Measurements from ENCODE around the gene WHAMM.
"Not testable (repeated sequence)": the region's sequence is repeated elsewhere in the genome, so short reads cannot be mapped to it uniquely, and the experiment has no call there.

Gene WHAMM

GRCh38 chr15:82856397-82857170 lies 47.2 kb downstream of the WHAMM start:
- no peak overlapping the region for H3K4me3 ChIP-seq (ENCODE audit: low read length)
- TF ChIP-seq ZNF274 (IDR thresholded peaks at IDR 0.05; ENCODE audit: low read depth, low read length): no peak

- no peak for TF ChIP-seq ZNF274 (IDR thresholded peaks at IDR 0.05; ENCODE audit: low read depth, low read length)
- no peak overlapping the region for H3K4me3 ChIP-seq (ENCODE audit: low read length)
Observed at GRCh38 chr15:82858932-82859331, 49.5 kb downstream of the WHAMM start.

GRCh38 chr15:82862886-82863285 lies 53.5 kb downstream of the WHAMM start:
- no peak overlapping the region for H3K4me3 ChIP-seq (ENCODE audit: low read length)
- no peak for TF ChIP-seq ZNF274 (IDR thresholded peaks at IDR 0.05; ENCODE audit: low read depth, low read length)

- no peak overlapping the region for H3K4me3 ChIP-seq (ENCODE audit: low read length)
- no peak for TF ChIP-seq ZNF274 (IDR thresholded peaks at IDR 0.05; ENCODE audit: low read depth, low read length)
Observed at GRCh38 chr15:82864967-82865366, 55.5 kb downstream of the WHAMM start.

- not testable (repeated sequence) for H3K4me3 ChIP-seq (ENCODE audit: low read length)
Observed at GRCh38 chr15:82865581-82865980, 56.2 kb downstream of the WHAMM start.

GRCh38 chr15:82865981-82866380 lies 56.6 kb downstream of the WHAMM start:
- H3K4me3 ChIP-seq (ENCODE audit: low read length): not testable (repeated sequence)

- TF ChIP-seq ZNF274 (IDR thresholded peaks at IDR 0.05; ENCODE audit: low read depth, low read length): no peak
- H3K4me3 ChIP-seq (ENCODE audit: low read length): no peak overlapping the region
Observed at GRCh38 chr15:82870727-82871320, 61.4 kb downstream of the WHAMM start.

GRCh38 chr15:82871358-82871757 lies 61.9 kb downstream of the WHAMM start:
- TF ChIP-seq ZNF274 (IDR thresholded peaks at IDR 0.05; ENCODE audit: low read depth, low read length): no peak
- H3K4me3 ChIP-seq (ENCODE audit: low read length): no peak overlapping the region

GRCh38 chr15:82871832-82872484 lies 62.5 kb downstream of the WHAMM start:
- H3K4me3 ChIP-seq (ENCODE audit: low read length): no peak overlapping the region
- no peak for TF ChIP-seq ZNF274 (IDR thresholded peaks at IDR 0.05; ENCODE audit: low read depth, low read length)

- TF ChIP-seq ZNF274 (IDR thresholded peaks at IDR 0.05; ENCODE audit: low read depth, low read length): no peak
- no peak overlapping the region for H3K4me3 ChIP-seq (ENCODE audit: low read length)
Observed at GRCh38 chr15:82873000-82873680, 63.7 kb downstream of the WHAMM start.

- TF ChIP-seq ZNF274 (IDR thresholded peaks at IDR 0.05; ENCODE audit: low read depth, low read length): no peak
- H3K4me3 ChIP-seq (ENCODE audit: low read length): no peak overlapping the region
Observed at GRCh38 chr15:82874267-82874666, 64.8 kb downstream of the WHAMM start.

GRCh38 chr15:82874961-82875360 lies 65.5 kb downstream of the WHAMM start:
- H3K4me3 ChIP-seq (ENCODE audit: low read length): no peak overlapping the region
- no peak for TF ChIP-seq ZNF274 (IDR thresholded peaks at IDR 0.05; ENCODE audit: low read depth, low read length)

GRCh38 chr15:82875411-82876003 lies 66.1 kb downstream of the WHAMM start:
- no peak overlapping the region for H3K4me3 ChIP-seq (ENCODE audit: low read length)
- no peak for TF ChIP-seq ZNF274 (IDR thresholded peaks at IDR 0.05; ENCODE audit: low read depth, low read length)

- no peak for TF ChIP-seq ZNF274 (IDR thresholded peaks at IDR 0.05; ENCODE audit: low read depth, low read length)
- H3K4me3 ChIP-seq (ENCODE audit: low read length): no peak overlapping the region
Observed at GRCh38 chr15:82877825-82878224, 68.4 kb downstream of the WHAMM start.

All from GM08714 (cell line).